GM18505 (cell line): ENCODE results near the gene PINK1.
"Not testable (repeated sequence)": the region's sequence is repeated elsewhere in the genome, so short reads cannot be mapped to it uniquely, and the experiment has no call there.

Experiments
- ATAC-seq: cut with Tn5 transposase; IDR thresholded peaks from one replicate; pipeline ENCODE4 v1.9.1; 2021; ENCODE audit not compliant: unreplicated experiment
- POLR2A ChIP-seq: IDR thresholded peaks from 4 replicates; pipeline ENCODE4 v1.6.1; 2011; ENCODE audit warnings: borderline replicate concordance; ENCODE audit not compliant: insufficient read depth, insufficient read length; ENCODE audit errors: extremely low read depth

PINK1 gene

GRCh38 chr1:20661207-20662109 lies 28.2 kb downstream of the PINK1 start, which contains the start of gene DDOST:
Gene DDOST, minus strand, starts transcription at chr1:20661369. Its CDS starts 19 bp downstream, at chr1:20661350.
- TF ChIP-seq POLR2A: peak; percentile 87
- ATAC-seq: peak; percentile 94

GRCh38 chr1:20662110-20662475 lies 28.8 kb downstream of the PINK1 start:
- TF ChIP-seq POLR2A: no peak

GRCh38 chr1:20663365-20663764 lies 30.1 kb downstream of the PINK1 start:
- no peak for TF ChIP-seq POLR2A
- no peak for ATAC-seq

More at GRCh38 chr1:20662110-20662475, 28.8 kb downstream of the PINK1 start:
- ATAC-seq: no peak

GRCh38 chr1:20663969-20664715 lies 30.9 kb downstream of the PINK1 start:
- TF ChIP-seq POLR2A: no peak
- ATAC-seq: no peak

- no peak for TF ChIP-seq POLR2A
- ATAC-seq: no peak
Measured at GRCh38 chr1:20665726-20666125, 32.5 kb downstream of the PINK1 start.

- no peak for TF ChIP-seq POLR2A
- no peak for ATAC-seq
Measured at GRCh38 chr1:20666146-20666545, 32.9 kb downstream of the PINK1 start.

GRCh38 chr1:20666804-20667203 lies 33.5 kb downstream of the PINK1 start:
- no peak for ATAC-seq
- no peak for TF ChIP-seq POLR2A

GRCh38 chr1:20668581-20668980 lies 35.3 kb downstream of the PINK1 start:
- TF ChIP-seq POLR2A: no peak
- ATAC-seq: no peak

GRCh38 chr1:20670936-20671335 lies 37.7 kb downstream of the PINK1 start:
- TF ChIP-seq POLR2A: no peak
- ATAC-seq: no peak

GRCh38 chr1:20672265-20672632 lies 39.0 kb downstream of the PINK1 start:
- ATAC-seq: no peak
- TF ChIP-seq POLR2A: no peak

GRCh38 chr1:20673626-20674025 lies 40.4 kb downstream of the PINK1 start:
- ATAC-seq: not testable (repeated sequence)

- no peak for TF ChIP-seq POLR2A
- ATAC-seq: no peak
Measured at GRCh38 chr1:20678599-20678998, 45.3 kb downstream of the PINK1 start.

- ATAC-seq: no peak
- no peak for TF ChIP-seq POLR2A
Measured at GRCh38 chr1:20680269-20680668, 47.0 kb downstream of the PINK1 start.

- ATAC-seq: no peak
- TF ChIP-seq POLR2A: no peak
Measured at GRCh38 chr1:20681999-20682398, 48.7 kb downstream of the PINK1 start.
